Uterus (tissue), 4 donors: ENCODE results near the gene GSK3B. TPM values are rescaled to one million over a fixed set of nuclear protein-coding genes. Genes with fewer than 3 reads are reported as not detected.

Experiments
- DNase-seq, 2 donors: peaks; one replicate each; pipeline ENCODE4 v3.0.0-alpha.2; 2019 to 2020
- H3K27ac ChIP-seq, 2 donors: fragments of 200-600 bp; sonication (generic); 1 replicate in 1 of 2; 2 replicates in 1 of 2; pipeline ENCODE4 v1.5.1; 2016 to 2018
- H3K27me3 ChIP-seq, 2 donors: fragments of 200-600 bp; sonication (generic); one replicate each; pipeline ENCODE4 v1.5.1; 2018 to 2019; ENCODE audit warnings: control low read depth in 1 of 2
- H3K36me3 ChIP-seq, 2 donors: fragments of 200-600 bp; sonication (generic); one replicate each; pipeline ENCODE4 v1.5.1; 2019; ENCODE audit warnings: control low read depth in 1 of 2
- H3K4me1 ChIP-seq, 2 donors: fragments of 200-600 bp; sonication (generic); one replicate each; pipeline ENCODE4 v1.5.1; 2018 to 2019; ENCODE audit warnings: control low read depth in 1 of 2
- H3K4me3 ChIP-seq, 2 donors: fragments of 200-600 bp; sonication (generic); 1 replicate in 1 of 2; 2 replicates in 1 of 2; pipeline ENCODE4 v1.5.1; 2018 to 2019; ENCODE audit warnings: mild to moderate bottlenecking in 1 of 2
- H3K9me3 ChIP-seq, 2 donors: fragments of 200-600 bp; sonication (generic); one replicate each; pipeline ENCODE4 v1.5.1; 2019; ENCODE audit warnings: control low read depth in 1 of 2
- POLR2A ChIP-seq, 2 donors: fragments of 450-650 bp; IDR thresholded peaks; one replicate each; pipeline ENCODE4 v1.6.1; 2016; ENCODE audit warnings: antibody characterized with exemption in 2 of 2, mild to moderate bottlenecking in 1 of 2, moderate library complexity in 1 of 2
- intact Hi-C: fragments of 100-400 bp; cut with DNase I; formaldehyde crosslinking; loops from one replicate; pipeline ENCODE4 v1.15.1; 2023; ENCODE audit warnings: low total_unique reads
- total RNA-seq, 4 donors: library from RNA; depleted of rRNA in 3 of 4; stranded (reverse); fragments of >200 nt in 3 of 4; gene quantifications; one replicate each; pipeline versions ENCODE4 v1.1.0 to v1.2.4, GENCODE V29; 2014 to 2023
- TF ChIP-seq, protein P1 (sequence below), 4 experiments: fragments of 200-600 bp in 2 of 4; fragments of 450-650 bp in 2 of 4; sonication (generic) in 2 of 4; IDR thresholded peaks; one replicate each; pipeline ENCODE4 v1.5.1; 2016 to 2019; ENCODE audit warnings: antibody characterized with exemption in 4 of 4, mild to moderate bottlenecking in 2 of 4, moderate library complexity in 1 of 4
- donor health status: DM: yes; HTN: yes; CAD: no.

The GSK3B gene
- total RNA-seq, 4 donors from 2014 or later: 13.5 to 53.8 (median 31.3) TPM

DNA sequence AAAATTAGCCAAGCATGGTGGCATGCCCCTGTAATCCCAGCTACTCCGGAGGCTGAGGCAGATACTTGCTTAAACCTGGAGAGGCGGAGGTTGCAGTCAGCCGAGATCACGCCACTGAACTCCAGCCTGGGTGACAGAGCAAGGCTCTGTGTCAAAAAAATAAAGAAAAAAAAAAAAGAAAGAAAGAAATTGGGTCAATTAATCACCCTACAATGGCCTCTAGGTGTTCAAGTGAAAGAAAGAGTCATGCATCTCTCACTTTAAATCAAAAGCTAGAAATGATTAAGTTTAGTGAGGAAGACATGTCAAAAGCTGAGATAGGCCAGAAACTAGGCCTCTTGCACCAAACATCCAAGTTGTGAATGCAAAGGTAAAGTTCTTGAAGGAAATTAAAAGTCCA, 44.9 kb upstream of the GSK3B start:
- Histone ChIP-seq H3K27ac (no peak overlapping the region), H3K36me3 (no peaks in the 10 kb centered on the region), H3K9me3 (no peaks in the 10 kb centered on the region), H3K4me3 (no peak overlapping the region), H3K27me3 (no peaks in the 10 kb centered on the region), H3K4me1 (no peaks in the 10 kb centered on the region)
- TF ChIP-seq, protein P1, sequence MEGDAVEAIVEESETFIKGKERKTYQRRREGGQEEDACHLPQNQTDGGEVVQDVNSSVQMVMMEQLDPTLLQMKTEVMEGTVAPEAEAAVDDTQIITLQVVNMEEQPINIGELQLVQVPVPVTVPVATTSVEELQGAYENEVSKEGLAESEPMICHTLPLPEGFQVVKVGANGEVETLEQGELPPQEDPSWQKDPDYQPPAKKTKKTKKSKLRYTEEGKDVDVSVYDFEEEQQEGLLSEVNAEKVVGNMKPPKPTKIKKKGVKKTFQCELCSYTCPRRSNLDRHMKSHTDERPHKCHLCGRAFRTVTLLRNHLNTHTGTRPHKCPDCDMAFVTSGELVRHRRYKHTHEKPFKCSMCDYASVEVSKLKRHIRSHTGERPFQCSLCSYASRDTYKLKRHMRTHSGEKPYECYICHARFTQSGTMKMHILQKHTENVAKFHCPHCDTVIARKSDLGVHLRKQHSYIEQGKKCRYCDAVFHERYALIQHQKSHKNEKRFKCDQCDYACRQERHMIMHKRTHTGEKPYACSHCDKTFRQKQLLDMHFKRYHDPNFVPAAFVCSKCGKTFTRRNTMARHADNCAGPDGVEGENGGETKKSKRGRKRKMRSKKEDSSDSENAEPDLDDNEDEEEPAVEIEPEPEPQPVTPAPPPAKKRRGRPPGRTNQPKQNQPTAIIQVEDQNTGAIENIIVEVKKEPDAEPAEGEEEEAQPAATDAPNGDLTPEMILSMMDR (IDR thresholded peaks at IDR 0.05): no peak
- no peak for TF ChIP-seq POLR2A (IDR thresholded peaks at IDR 0.05)
- intact Hi-C loops: no loop called here
- DNase-seq: no peak

DNA sequence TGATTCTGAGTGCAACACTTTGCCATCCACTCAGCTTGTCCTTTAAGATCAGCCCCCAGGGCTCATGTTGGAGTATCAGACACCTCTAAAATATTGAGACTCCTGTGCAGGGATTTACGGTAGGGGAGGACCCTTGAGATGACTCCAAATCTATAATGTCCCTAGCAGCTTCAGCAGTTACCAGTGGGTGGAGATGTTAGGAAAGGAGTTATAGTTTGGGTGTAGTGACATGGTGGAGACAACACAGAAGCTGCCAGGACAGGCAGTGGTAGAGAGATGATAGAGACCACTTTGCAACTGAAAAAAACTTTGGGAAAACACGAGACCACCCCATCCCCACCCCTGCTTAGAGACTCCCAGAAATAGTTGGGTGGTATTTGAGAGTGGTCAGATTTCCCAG, 43.3 kb upstream of the GSK3B start:
- no peak for DNase-seq
- no peaks in the 10 kb centered on the region for H3K9me3 ChIP-seq
- TF ChIP-seq POLR2A (IDR thresholded peaks at IDR 0.05): no peak
- TF ChIP-seq, protein P1 (IDR thresholded peaks at IDR 0.05): no peak
- no peaks in the 10 kb centered on the region for H3K36me3 ChIP-seq
- H3K4me1 ChIP-seq: no peaks in the 10 kb centered on the region
- intact Hi-C loops: no loop called here
- no peak overlapping the region for H3K27ac ChIP-seq
- no peaks in the 10 kb centered on the region for H3K27me3 ChIP-seq
- H3K4me3 ChIP-seq: no peak overlapping the region

DNA sequence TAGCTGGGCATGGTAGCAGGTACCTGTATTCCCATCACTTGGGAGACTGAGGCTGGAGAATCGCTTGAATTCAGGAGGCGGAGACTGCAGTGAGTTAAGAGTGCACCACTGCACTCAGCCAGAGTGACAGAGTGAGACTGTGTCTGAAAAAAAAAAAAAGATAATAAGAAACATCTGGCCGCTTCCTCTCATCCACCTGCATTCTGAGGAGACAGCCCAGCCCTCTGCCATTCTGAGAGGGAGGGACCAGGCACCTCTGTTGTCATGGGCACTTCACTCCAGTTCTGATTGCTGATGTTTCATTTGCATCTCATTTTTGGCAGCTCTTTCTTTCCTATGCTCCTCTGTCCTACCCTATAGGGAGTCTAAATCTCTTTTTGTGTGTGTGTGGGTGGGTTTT, 36.4 kb upstream of the GSK3B start:
- no peak overlapping the region for H3K27ac ChIP-seq
- TF ChIP-seq, protein P1 (IDR thresholded peaks at IDR 0.05): no peak
- no peak for TF ChIP-seq POLR2A (IDR thresholded peaks at IDR 0.05)
- DNase-seq: no peak
- no peak overlapping the region for H3K4me3 ChIP-seq
- H3K4me1 ChIP-seq: no peaks in the 10 kb centered on the region
- H3K27me3 ChIP-seq: no peaks in the 10 kb centered on the region
- no peaks in the 10 kb centered on the region for H3K36me3 ChIP-seq
- intact Hi-C loops: no loop called here
- H3K9me3 ChIP-seq: no peaks in the 10 kb centered on the region

DNA sequence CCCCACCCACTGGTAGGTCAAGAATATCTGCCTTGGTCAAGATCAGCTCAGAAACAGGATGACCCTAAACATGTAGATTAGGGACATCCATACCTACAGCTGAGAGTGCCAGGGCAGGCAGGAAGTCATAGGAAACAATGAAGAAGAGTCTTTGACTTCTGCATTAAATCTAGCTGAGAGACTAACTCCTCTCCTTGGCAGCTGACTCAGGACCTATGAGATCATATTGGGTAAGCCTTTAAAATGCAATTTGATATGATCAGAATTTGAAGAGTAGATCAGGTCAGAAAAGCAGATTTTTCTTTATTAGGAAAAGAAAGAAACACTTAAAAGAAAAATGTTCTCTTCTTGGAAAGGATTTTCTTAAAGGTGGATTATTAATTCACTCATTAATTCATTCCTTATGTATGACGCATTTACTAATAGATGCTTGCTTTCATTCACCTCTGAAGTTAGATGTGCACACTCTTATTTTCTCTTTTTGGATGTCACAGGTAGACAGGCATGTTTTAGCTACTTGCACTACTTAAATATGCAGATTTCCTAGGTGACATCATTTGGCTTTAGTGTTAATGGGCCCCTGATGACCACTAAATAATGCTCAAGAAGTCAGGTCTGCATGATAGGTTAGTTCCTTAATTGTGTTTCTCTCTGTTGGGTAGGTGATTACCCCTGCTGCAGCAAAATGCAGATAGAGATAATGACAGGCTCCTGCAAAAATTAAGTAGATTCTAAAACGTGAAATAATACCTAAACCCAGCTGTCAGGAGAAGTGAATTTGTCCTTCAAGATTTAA, 35.7 kb upstream of the GSK3B start:
- H3K4me1 ChIP-seq: no peaks in the 10 kb centered on the region
- no peaks in the 10 kb centered on the region for H3K9me3 ChIP-seq
- no peaks in the 10 kb centered on the region for H3K27me3 ChIP-seq
- H3K27ac ChIP-seq: no peak overlapping the region
- intact Hi-C loops: no loop called here
- TF ChIP-seq, protein P1 (IDR thresholded peaks at IDR 0.05): no peak
- no peak for TF ChIP-seq POLR2A (IDR thresholded peaks at IDR 0.05)
- H3K4me3 ChIP-seq: no peak overlapping the region
- no peak for DNase-seq
- H3K36me3 ChIP-seq: no peaks in the 10 kb centered on the region

DNA sequence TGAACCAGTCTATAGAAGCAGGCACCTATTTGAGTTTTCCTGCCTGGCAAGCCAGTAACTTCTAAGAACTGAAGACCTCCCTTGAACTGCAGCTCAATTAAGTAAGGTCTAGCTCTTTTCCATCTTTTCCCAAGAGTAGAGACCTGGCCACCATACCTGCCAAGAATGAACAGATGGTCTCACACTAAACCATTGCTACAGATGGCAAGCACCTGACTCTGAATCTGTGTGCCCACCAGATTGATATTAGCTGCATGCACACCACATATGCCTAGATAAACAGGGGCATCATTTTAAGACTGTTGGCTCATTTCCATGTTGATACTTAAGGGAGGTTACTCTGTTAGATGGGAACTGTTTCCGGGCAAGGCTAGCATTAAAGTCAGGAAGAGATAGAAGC, 34.8 kb upstream of the GSK3B start:
- no peaks in the 10 kb centered on the region for H3K4me1 ChIP-seq
- no peaks in the 10 kb centered on the region for H3K36me3 ChIP-seq
- H3K27me3 ChIP-seq: no peaks in the 10 kb centered on the region
- DNase-seq: no peak
- intact Hi-C loops: no loop called here
- H3K9me3 ChIP-seq: no peaks in the 10 kb centered on the region
- H3K27ac ChIP-seq: no peak overlapping the region
- TF ChIP-seq, protein P1 (IDR thresholded peaks at IDR 0.05): no peak
- no peak for TF ChIP-seq POLR2A (IDR thresholded peaks at IDR 0.05)
- no peak overlapping the region for H3K4me3 ChIP-seq
